Peyer's patch (tissue), 4 donors: ENCODE data around the gene ASL. TPM values are rescaled to one million over a fixed set of nuclear protein-coding genes. Genes with fewer than 3 reads are reported as not detected.
"Not testable (repeated sequence)": the region's sequence is repeated elsewhere in the genome, so short reads cannot be mapped to it uniquely, and the experiment has no call there.

Experiments used
- DNase-seq, 3 donors: peaks; one replicate each; pipeline ENCODE4 v3.0.0-alpha.2; 2017 to 2019
- H3K27ac ChIP-seq, 4 donors: fragments of 200-600 bp; sonication (generic); one replicate each; pipeline ENCODE4 v1.5.1; 2016 to 2019
- H3K27me3 ChIP-seq, 2 donors: fragments of 200-600 bp; sonication (generic); one replicate each; pipeline ENCODE4 v1.5.1; 2019
- H3K36me3 ChIP-seq, 3 donors: fragments of 200-600 bp; sonication (generic); one replicate each; pipeline ENCODE4 v1.5.1; 2016 to 2019
- H3K4me1 ChIP-seq, 4 donors: fragments of 200-600 bp; sonication (generic); one replicate each; pipeline ENCODE4 v1.5.1; 2016 to 2019
- H3K4me3 ChIP-seq, 4 donors: fragments of 200-600 bp; sonication (generic); 1 replicate in 3 of 4; 2 replicates in 1 of 4; pipeline ENCODE4 v1.5.1; 2016 to 2019; ENCODE audit warnings: mild to moderate bottlenecking in 1 of 4
- H3K9me3 ChIP-seq, 4 donors: fragments of 200-600 bp; sonication (generic); one replicate each; pipeline ENCODE4 v1.5.1; 2016 to 2019; ENCODE audit warnings: mild to moderate bottlenecking in 1 of 4
- POLR2A ChIP-seq, 2 donors: fragments of 450-650 bp; IDR thresholded peaks; one replicate each; pipeline ENCODE4 v1.5.1; 2017; ENCODE audit warnings: antibody characterized with exemption in 2 of 2, mild to moderate bottlenecking in 2 of 2, moderate library complexity in 2 of 2
- total RNA-seq, 4 donors: library from RNA; depleted of rRNA; stranded (reverse); fragments of >200 nt; gene quantifications; one replicate each; pipeline ENCODE4 v1.1.0, GENCODE V29; 2016
- TF ChIP-seq, protein P1 (sequence below), 6 experiments: fragments of 450-650 bp in 4 of 6; fragments of 200-600 bp in 2 of 6; sonication (generic) in 1 of 6; IDR thresholded peaks; one replicate each; pipeline ENCODE4 v1.5.1; 2017 to 2019; ENCODE audit warnings: antibody characterized with exemption in 6 of 6, mild to moderate bottlenecking in 3 of 6, moderate library complexity in 1 of 6

ASL gene
- total RNA-seq, 4 donors from 2014 or later, result 48.7 to 178 (median 137) TPM

GRCh38 chr7:66099232-66099550 is 23.6 kb downstream of the ASL start:
- H3K9me3 ChIP-seq, result no peaks in the 10 kb centered on the region
- H3K36me3 ChIP-seq, result no peaks in the 10 kb centered on the region
- TF ChIP-seq POLR2A (IDR thresholded peaks at IDR 0.05), result no peak
- TF ChIP-seq, protein P1, sequence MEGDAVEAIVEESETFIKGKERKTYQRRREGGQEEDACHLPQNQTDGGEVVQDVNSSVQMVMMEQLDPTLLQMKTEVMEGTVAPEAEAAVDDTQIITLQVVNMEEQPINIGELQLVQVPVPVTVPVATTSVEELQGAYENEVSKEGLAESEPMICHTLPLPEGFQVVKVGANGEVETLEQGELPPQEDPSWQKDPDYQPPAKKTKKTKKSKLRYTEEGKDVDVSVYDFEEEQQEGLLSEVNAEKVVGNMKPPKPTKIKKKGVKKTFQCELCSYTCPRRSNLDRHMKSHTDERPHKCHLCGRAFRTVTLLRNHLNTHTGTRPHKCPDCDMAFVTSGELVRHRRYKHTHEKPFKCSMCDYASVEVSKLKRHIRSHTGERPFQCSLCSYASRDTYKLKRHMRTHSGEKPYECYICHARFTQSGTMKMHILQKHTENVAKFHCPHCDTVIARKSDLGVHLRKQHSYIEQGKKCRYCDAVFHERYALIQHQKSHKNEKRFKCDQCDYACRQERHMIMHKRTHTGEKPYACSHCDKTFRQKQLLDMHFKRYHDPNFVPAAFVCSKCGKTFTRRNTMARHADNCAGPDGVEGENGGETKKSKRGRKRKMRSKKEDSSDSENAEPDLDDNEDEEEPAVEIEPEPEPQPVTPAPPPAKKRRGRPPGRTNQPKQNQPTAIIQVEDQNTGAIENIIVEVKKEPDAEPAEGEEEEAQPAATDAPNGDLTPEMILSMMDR (IDR thresholded peaks at IDR 0.05), result no peak
- H3K27ac ChIP-seq, result peak overlapping the region in 3 of 4 donors; percentile 76 to 90 (median 89)
- H3K27me3 ChIP-seq, result no peaks in the 10 kb centered on the region
- DNase-seq, result no peak
- H3K4me1 ChIP-seq, result peaks cover 0 to 10% (median 3%) of the 10 kb centered on the region in 4 donors
- no peak overlapping the region for H3K4me3 ChIP-seq

- DNase-seq, result peak; percentile 23 to 87 (median 85)
- Histone ChIP-seq H3K4me1 (peaks cover 0 to 10% (median 3%) of the 10 kb centered on the region in 4 donors), H3K4me3 (peak overlapping the region; percentile 21 to 47 (median 38)), H3K27me3 (no peaks in the 10 kb centered on the region), H3K9me3 (no peaks in the 10 kb centered on the region), H3K27ac (peak overlapping the region; percentile 70 to 90 (median 82)), H3K36me3 (no peaks in the 10 kb centered on the region)
- peak; percentile 44 to 86 for TF ChIP-seq POLR2A (IDR thresholded peaks at IDR 0.05)
- TF ChIP-seq, protein P1 (IDR thresholded peaks at IDR 0.05), result no peak
These were observed 24.2 kb downstream of the ASL start for GRCh38 chr7:66099551-66100407.

DNA sequence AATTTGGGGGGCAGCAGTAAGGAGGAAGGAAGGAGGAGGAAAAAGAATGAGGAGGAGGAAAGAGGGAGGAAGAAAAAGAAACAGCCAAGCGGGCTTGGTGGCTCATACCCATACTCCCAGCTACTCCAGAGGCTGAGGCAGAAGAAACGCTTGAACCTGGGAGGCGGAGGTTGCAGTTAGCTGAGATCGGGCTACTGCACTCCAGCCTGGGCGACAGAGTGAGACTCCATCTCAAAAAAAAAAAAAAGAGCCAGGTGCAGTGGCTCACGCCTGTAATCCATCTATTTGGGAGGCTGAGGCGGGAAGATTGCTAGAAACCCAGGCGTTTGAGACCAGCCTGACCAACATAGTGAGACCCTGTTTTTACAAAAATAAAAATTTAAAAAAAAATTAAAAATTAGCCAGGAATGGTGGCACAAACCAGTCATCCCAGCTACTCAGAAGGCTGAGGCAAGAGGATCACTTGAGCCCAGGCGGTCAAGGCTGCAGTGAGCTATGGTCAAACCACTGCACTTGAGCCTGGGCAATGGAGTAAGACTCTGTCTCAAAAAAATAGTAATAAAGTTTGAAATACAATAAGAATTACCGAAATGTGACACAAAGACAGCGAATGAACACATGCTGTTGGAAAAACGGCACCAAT is 24.9 kb downstream of the ASL start:
- Histone ChIP-seq H3K27ac (peak overlapping the region; percentile 70 to 90 (median 82)), H3K4me1 (peaks cover 0 to 10% (median 3%) of the 10 kb centered on the region in 4 donors), H3K36me3 (no peaks in the 10 kb centered on the region), H3K9me3 (no peaks in the 10 kb centered on the region), H3K4me3 (peak overlapping the region; percentile 21 to 47 (median 38)), H3K27me3 (no peaks in the 10 kb centered on the region)
- TF ChIP-seq, protein P1 (IDR thresholded peaks at IDR 0.05), result no peak
- TF ChIP-seq POLR2A (IDR thresholded peaks at IDR 0.05), result no peak
- DNase-seq, result no peak

- not testable (repeated sequence) for H3K4me3 ChIP-seq, H3K36me3 ChIP-seq, H3K27ac ChIP-seq, H3K27me3 ChIP-seq, H3K4me1 ChIP-seq, H3K9me3 ChIP-seq, DNase-seq
These were observed 26.5 kb downstream of the ASL start for GRCh38 chr7:66102168-66102567.

DNA sequence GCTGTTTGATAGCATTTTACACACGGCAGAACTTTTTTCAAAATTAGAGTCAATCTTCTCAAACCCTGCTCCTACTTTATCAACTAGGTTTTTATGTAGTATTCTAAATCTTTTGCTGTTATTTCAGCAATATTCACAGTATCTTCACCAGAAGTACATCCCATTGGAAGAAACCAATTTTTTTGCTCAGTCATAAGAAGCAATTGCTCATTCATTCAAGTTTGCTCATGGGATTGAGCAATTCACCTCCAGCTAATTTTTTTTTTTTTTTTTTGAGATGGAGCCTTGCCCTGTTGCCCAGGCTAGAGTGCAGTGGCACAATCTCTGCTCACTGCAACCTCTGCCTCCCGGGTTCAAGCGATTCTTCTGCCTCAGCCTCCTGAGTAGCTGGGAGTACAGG is 28.4 kb downstream of the ASL start:
- not testable (repeated sequence) for H3K4me3 ChIP-seq, DNase-seq

GRCh38 chr7:66105263-66105748 is 29.7 kb downstream of the ASL start:
- no peak for DNase-seq
- H3K27me3 ChIP-seq, result no peaks in the 10 kb centered on the region
- TF ChIP-seq, protein P1 (IDR thresholded peaks at IDR 0.05), result no peak
- no peak for TF ChIP-seq POLR2A (IDR thresholded peaks at IDR 0.05)
- no peak overlapping the region for H3K27ac ChIP-seq
- no peaks in the 10 kb centered on the region for H3K36me3 ChIP-seq
- no peak overlapping the region for H3K4me3 ChIP-seq
- H3K9me3 ChIP-seq, result no peaks in the 10 kb centered on the region
- H3K4me1 ChIP-seq, result peaks cover 0 to 5% (median 3%) of the 10 kb centered on the region in 4 donors

More for the DNA sequence above, 28.4 kb downstream of the ASL start:
- H3K36me3 ChIP-seq, H3K4me1 ChIP-seq, H3K9me3 ChIP-seq, H3K27ac ChIP-seq, H3K27me3 ChIP-seq: not testable (repeated sequence)

GRCh38 chr7:66108410-66108809 is 32.8 kb downstream of the ASL start:
- not testable (repeated sequence) for H3K9me3 ChIP-seq, H3K4me1 ChIP-seq, H3K27me3 ChIP-seq, H3K36me3 ChIP-seq, H3K4me3 ChIP-seq, H3K27ac ChIP-seq, DNase-seq
